K562 (cell line): Measurements from ENCODE around the gene PTPN9. TPM values are rescaled to one million over a fixed set of nuclear protein-coding genes. Genes with fewer than 3 reads are reported as not detected.

Experiments used
- ATF7 ChIP-seq: fragments of 450-650 bp; IDR thresholded peaks from 2 replicates; pipeline ENCODE4 v1.7.1; 2014; ENCODE audit warnings: mild to moderate bottlenecking, moderate library complexity
- CBX1 ChIP-seq: sonication (generic); IDR thresholded peaks from 2 replicates; pipeline ENCODE4 v1.6.1; 2016; ENCODE audit warnings: antibody characterized with exemption, low read depth, mild to moderate bottlenecking
- CHD1 ChIP-seq: fragments of 200-600 bp; sonication (generic); IDR thresholded peaks from one replicate; pipeline ENCODE4 v1.6.1; 2012; ENCODE audit warnings: mild to moderate bottlenecking, moderate library complexity, low read length, inconsistent platforms
- ILK ChIP-seq: fragments of 450-650 bp; IDR thresholded peaks from 2 replicates; pipeline ENCODE4 v1.6.1; 2016; ENCODE audit warnings: missing genetic modification characterization, low read depth, mild to moderate bottlenecking, missing compliant biosample characterization, moderate library complexity, borderline replicate concordance
- JUND ChIP-seq, 2 experiments: IDR thresholded peaks; 2 replicates in 1 of 2; 3 replicates in 1 of 2; pipeline ENCODE4 v1.6.1; 2011; ENCODE audit warnings: borderline replicate concordance in 2 of 2, low read depth in 2 of 2, low read length in 2 of 2, improper control_type of control experiment in 1 of 2, missing biosample characterization in 1 of 2, missing genetic modification characterization in 1 of 2, missing genetic modification reagents in 1 of 2
- MBD1 ChIP-seq: fragments of 250-450 bp; sonication (Bioruptor Pico); IDR thresholded peaks from 2 replicates; pipeline ENCODE4 v1.8.0; 2022; ENCODE audit warnings: inconsistent platforms
- MEF2D ChIP-seq: conservative IDR thresholded peaks from 2 replicates; pipeline ENCODE4 v1.6.1; 2016; ENCODE audit warnings: low read depth, missing genetic modification characterization, missing compliant biosample characterization
- MLX ChIP-seq, 2 experiments: fragments of 450-650 bp in 1 of 2; sonication (generic) in 1 of 2; formaldehyde crosslinking; conservative IDR thresholded peaks; 2 replicates each; pipeline versions ENCODE4 v1.4.0 to v1.8.1; 2020 to 2022; ENCODE audit warnings: mild to moderate bottlenecking in 1 of 2, missing genetic modification reagents in 1 of 2
- MTF1 ChIP-seq: fragments of 250-450 bp; sonication (Bioruptor Pico); IDR thresholded peaks from 2 replicates; pipeline ENCODE4 v1.9.0; 2021; ENCODE audit warnings: moderate library complexity, mild to moderate bottlenecking, inconsistent platforms, borderline replicate concordance
- NR2F6 ChIP-seq: fragments of 450-650 bp; formaldehyde crosslinking; IDR thresholded peaks from 2 replicates; pipeline ENCODE4 v1.4.0; 2020; ENCODE audit warnings: mild to moderate bottlenecking
- PHB2 ChIP-seq: fragments of 450-650 bp; IDR thresholded peaks from 2 replicates; pipeline ENCODE4 v1.6.1; 2017; ENCODE audit warnings: low read depth
- PREB ChIP-seq: sonication (generic); formaldehyde crosslinking; IDR thresholded peaks from 2 replicates; pipeline ENCODE4 v1.8.1; 2023; ENCODE audit warnings: mild to moderate bottlenecking, missing genetic modification reagents
- PRPF4 ChIP-seq: fragments of 200-400 bp; formaldehyde crosslinking; IDR thresholded peaks from one replicate; pipeline ENCODE4 v1.6.1; 2017; ENCODE audit warnings: low read length, low read depth, mild to moderate bottlenecking; ENCODE audit not compliant: insufficient read depth, poor library complexity, severe bottlenecking
- PYGO2 ChIP-seq: fragments of 450-650 bp; IDR thresholded peaks from 2 replicates; pipeline ENCODE4 v1.6.1; 2016; ENCODE audit warnings: mild to moderate bottlenecking, missing genetic modification characterization, moderate library complexity, missing compliant biosample characterization
- RCOR1 ChIP-seq, 2 experiments: IDR thresholded peaks; 2 replicates each; pipeline ENCODE4 v1.6.1; 2012; ENCODE audit warnings: low read depth in 2 of 2, low read length in 2 of 2, borderline replicate concordance in 1 of 2, improper control_type of control experiment in 1 of 2
- THRA ChIP-seq: fragments of 450-650 bp; IDR thresholded peaks from 2 replicates; pipeline ENCODE4 v1.6.1; 2017; ENCODE audit warnings: mild to moderate bottlenecking, moderate library complexity
- TRIM25 ChIP-seq: fragments of 450-650 bp; IDR thresholded peaks from 2 replicates; pipeline ENCODE4 v1.7.0; 2016; ENCODE audit warnings: borderline replicate concordance
- USF2 ChIP-seq: sonication (generic); formaldehyde crosslinking; IDR thresholded peaks from 2 replicates; pipeline ENCODE4 v1.5.0; 2020; ENCODE audit warnings: missing genetic modification reagents
- polyA plus RNA-seq, 8 experiments: library from polyadenylated mRNA; depleted of rRNA in 4 of 8; stranded (reverse) in 5 of 8; unstranded in 3 of 8; fragments of >200 nt; fragmentation: Nextera tagmentation in 2 of 8; fragmentation: Illumina TruSeq in 1 of 8; extraction: Ambion mirVana in 2 of 8; extraction: Trizol in 1 of 8; gene quantifications; 2 replicates each; pipeline versions ENCODE4 v1.2.1 to v1.2.3, GENCODE V29; 2011 to 2014; ENCODE audit warnings: inconsistent platforms in 1 of 8, missing spikeins in 1 of 8
- total RNA-seq, 7 experiments: library from RNA; depleted of rRNA in 6 of 7; stranded (reverse); fragments of >200 nt in 6 of 7; fragmentation: Illumina TruSeq in 2 of 7; extraction: Trizol in 2 of 7; gene quantifications; 2 replicates each; pipeline versions ENCODE4 v1.2.1 to v1.2.3, GENCODE V29; 2011 to 2021; ENCODE audit warnings: low replicate concordance in 1 of 7

Gene PTPN9
- total and polyA plus RNA-seq, 9 of the 15 experiments (the other 6 are each of a cell fraction or from before 2014, with no cell fraction given), result 5.0 to 24.0 (median 14.2) TPM

GRCh38 chr15:75450307-75451201 is 128.6 kb downstream of the PTPN9 start (continued):
- TF ChIP-seq PYGO2 (tag) (no peak), USF2 (no peak), CBX1 (0 out of 2 replicates have a peak, but pooled peaks have one; percentile 59), PHB2 (peak; percentile 29; the same call in 1 of the 2 replicates), JUND (IDR thresholded peaks at IDR 0.05; ENCODE audit: borderline replicate concordance, low read depth, low read length) (no peak), JUND (tag; IDR thresholded peaks at IDR 0.05; ENCODE audit: borderline replicate concordance, low read depth, low read length) (no peak; the same call in 2 of the 3 replicates), NR2F6 (CRISPR knock-in tag) (no peak), MEF2D (tag) (no peak), CHD1 (no peak), MTF1 (CRISPR knock-in tag) (no peak), ILK (no peak), RCOR1 (IDR thresholded peaks at IDR 0.05; ENCODE audit: borderline replicate concordance in 1 of 2, low read depth in 2 of 2, low read length in 2 of 2) (no peak), PREB (CRISPR knock-in tag) (no peak), TRIM25 (no peak), MBD1 (CRISPR knock-in tag) (no peak), MLX (CRISPR knock-in tag; conservative IDR thresholded peaks at IDR 0.05) (no peak), PRPF4 (no peak), ATF7 (peak; percentile 40; the same call in 1 of the 2 replicates), THRA (no peak)
